ENCODE results near the gene JADE2.

DNA sequence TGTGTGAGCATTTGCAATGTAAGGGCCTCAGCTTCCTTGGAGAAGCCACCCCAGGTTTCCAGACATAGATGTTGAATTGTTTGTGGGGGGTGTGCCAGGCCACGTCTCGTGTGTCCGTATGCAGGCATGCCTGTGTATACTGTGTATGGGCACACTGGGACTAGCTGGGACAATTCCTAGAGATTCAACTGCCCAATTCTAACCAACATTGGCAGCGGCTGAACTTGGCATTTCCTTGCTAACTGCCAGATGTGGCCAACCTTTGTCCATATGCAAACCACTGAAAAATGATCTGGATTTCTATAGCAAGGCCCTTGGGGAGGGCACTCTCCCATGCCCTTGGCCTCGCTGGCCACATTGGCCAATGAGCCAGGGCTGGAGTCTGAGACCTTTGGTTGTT lies 56.8 kb downstream of the JADE2 start:
- TF ChIP-seq SP1 (IDR thresholded peaks at IDR 0.05), result no peak
- no peak for TF ChIP-seq TARDBP (IDR thresholded peaks at IDR 0.05)
- TF ChIP-seq ELF4 (IDR thresholded peaks at IDR 0.05), result no peak
- TF ChIP-seq LEF1 (IDR thresholded peaks at IDR 0.05; ENCODE audit: borderline replicate concordance), result no peak

Measured in HEK293T (cell line).